GM12875 (cell line): ENCODE results near the gene TACC3.

Experiments used
- H3K4me3 ChIP-seq: one replicate; pipeline ENCODE4 v1.5.1; 2011; ENCODE audit warnings: low read depth, low read length, control low read depth
- CTCF ChIP-seq: IDR thresholded peaks from 2 replicates; pipeline ENCODE4 v1.5.1; 2011; ENCODE audit warnings: low read depth, mild to moderate bottlenecking, control low read depth, inconsistent platforms, low read length, moderate library complexity, borderline replicate concordance; ENCODE audit not compliant: insufficient read depth

TACC3 gene

GRCh38 chr4:1756893-1757779, 35.8 kb downstream of the TACC3 start:
- no peak for TF ChIP-seq CTCF
- H3K4me3 ChIP-seq = no peak overlapping the region

GRCh38 chr4:1757836-1758235, 36.5 kb downstream of the TACC3 start:
- no peak for TF ChIP-seq CTCF
- no peak overlapping the region for H3K4me3 ChIP-seq

GRCh38 chr4:1758306-1759121, 37.2 kb downstream of the TACC3 start:
- no peak overlapping the region for H3K4me3 ChIP-seq
- TF ChIP-seq CTCF = no peak

- H3K4me3 ChIP-seq = no peak overlapping the region
- TF ChIP-seq CTCF = no peak
Measured at GRCh38 chr4:1759170-1759817, 38.0 kb downstream of the TACC3 start.

- no peak for TF ChIP-seq CTCF
- no peak overlapping the region for H3K4me3 ChIP-seq
Measured at GRCh38 chr4:1759818-1760223, 38.5 kb downstream of the TACC3 start.

GRCh38 chr4:1760521-1761071, 39.3 kb downstream of the TACC3 start:
- no peak for TF ChIP-seq CTCF
- no peak overlapping the region for H3K4me3 ChIP-seq
